Vagina (tissue), 2 donors: ENCODE measurements around the gene LOXL4. TPM values are rescaled to one million over a fixed set of nuclear protein-coding genes. Genes with fewer than 3 reads are reported as not detected.

Experiments
- DNase-seq, 2 donors: peaks; one replicate each; pipeline ENCODE4 v3.0.0-alpha.2; 2017; ENCODE audit errors: extremely low spot score in 2 of 2
- H3K27ac ChIP-seq: fragments of 200-600 bp; sonication (generic); one replicate; pipeline ENCODE4 v1.5.1; 2019
- H3K27me3 ChIP-seq: fragments of 200-600 bp; sonication (generic); one replicate; pipeline ENCODE4 v1.5.1; 2019
- H3K36me3 ChIP-seq, 2 donors: fragments of 200-600 bp; sonication (generic); one replicate each; pipeline ENCODE4 v1.5.1; 2017 to 2019
- H3K4me1 ChIP-seq: fragments of 200-600 bp; sonication (generic); one replicate; pipeline ENCODE4 v1.5.1; 2019
- H3K4me3 ChIP-seq, 2 donors: fragments of 200-600 bp; sonication (generic); 1 replicate in 1 of 2; 2 replicates in 1 of 2; pipeline ENCODE4 v1.5.1; 2016 to 2019
- H3K9me3 ChIP-seq: fragments of 200-600 bp; sonication (generic); one replicate; pipeline ENCODE4 v1.5.1; 2019
- POLR2A ChIP-seq, 2 donors: fragments of 450-650 bp; IDR thresholded peaks; one replicate each; pipeline ENCODE4 v1.6.1; 2017; ENCODE audit warnings: antibody characterized with exemption in 2 of 2, mild to moderate bottlenecking in 2 of 2, moderate library complexity in 2 of 2
- POLR2AphosphoS5 ChIP-seq, 2 donors: sonication (generic); formaldehyde crosslinking; IDR thresholded peaks; one replicate each; pipeline ENCODE4 v1.9.0; 2017; ENCODE audit warnings: antibody characterized with exemption in 2 of 2, mild to moderate bottlenecking in 2 of 2, low read depth in 1 of 2; ENCODE audit not compliant: insufficient read depth in 1 of 2
- intact Hi-C: fragments of 100-400 bp; cut with DNase I; formaldehyde crosslinking; loops from one replicate; pipeline ENCODE4 v1.15.1; 2023
- total RNA-seq: library from RNA; depleted of rRNA; stranded (reverse); fragments of >200 nt; gene quantifications from one replicate; pipeline ENCODE4 v1.2.3, GENCODE V29; 2016
- TF ChIP-seq, protein P1 (sequence below), 3 experiments: fragments of 450-650 bp in 2 of 3; fragments of 200-600 bp in 1 of 3; sonication (generic) in 1 of 3; IDR thresholded peaks; one replicate each; pipeline ENCODE4 v1.5.1; 2017 to 2019; ENCODE audit warnings: antibody characterized with exemption in 3 of 3, mild to moderate bottlenecking in 2 of 3, moderate library complexity in 2 of 3

Gene LOXL4
- total RNA-seq, 1 donor from 2014 or later, result 5.2 TPM

DNA sequence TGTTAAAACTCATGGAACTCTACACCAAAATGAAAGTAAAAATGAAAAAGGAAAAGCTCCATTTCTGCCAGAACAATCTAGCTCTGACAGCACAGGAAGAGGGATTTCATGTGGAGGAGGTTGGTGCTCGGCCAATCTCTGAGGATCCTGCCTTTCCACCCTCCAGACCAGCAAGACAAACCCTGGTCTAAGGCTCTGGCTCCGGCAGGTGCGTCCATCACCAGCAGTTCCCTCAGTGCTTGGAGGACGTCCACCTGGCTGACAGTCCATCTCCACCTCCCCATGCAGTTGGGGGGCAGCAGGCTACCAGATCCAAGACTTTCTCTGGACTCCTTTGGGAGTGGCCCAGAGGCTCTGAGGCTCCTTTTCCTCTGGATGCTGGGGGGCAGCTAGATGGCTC lies 25.0 kb upstream of the LOXL4 start:
- intact Hi-C loops, result no loop called here
- H3K4me3 ChIP-seq, result no peak overlapping the region
- peaks cover 21% of the 10 kb centered on the region for H3K4me1 ChIP-seq
- no peaks in the 10 kb centered on the region for H3K27me3 ChIP-seq
- H3K9me3 ChIP-seq, result no peaks in the 10 kb centered on the region
- no peaks in the 10 kb centered on the region for H3K36me3 ChIP-seq
- DNase-seq, result no peak
- H3K27ac ChIP-seq, result no peak overlapping the region
- TF ChIP-seq POLR2A (IDR thresholded peaks at IDR 0.05) (no peak), POLR2AphosphoS5 (IDR thresholded peaks at IDR 0.05; ENCODE audit: insufficient read depth in 1 of 2, low read depth in 1 of 2) (no peak)
- TF ChIP-seq, protein P1, sequence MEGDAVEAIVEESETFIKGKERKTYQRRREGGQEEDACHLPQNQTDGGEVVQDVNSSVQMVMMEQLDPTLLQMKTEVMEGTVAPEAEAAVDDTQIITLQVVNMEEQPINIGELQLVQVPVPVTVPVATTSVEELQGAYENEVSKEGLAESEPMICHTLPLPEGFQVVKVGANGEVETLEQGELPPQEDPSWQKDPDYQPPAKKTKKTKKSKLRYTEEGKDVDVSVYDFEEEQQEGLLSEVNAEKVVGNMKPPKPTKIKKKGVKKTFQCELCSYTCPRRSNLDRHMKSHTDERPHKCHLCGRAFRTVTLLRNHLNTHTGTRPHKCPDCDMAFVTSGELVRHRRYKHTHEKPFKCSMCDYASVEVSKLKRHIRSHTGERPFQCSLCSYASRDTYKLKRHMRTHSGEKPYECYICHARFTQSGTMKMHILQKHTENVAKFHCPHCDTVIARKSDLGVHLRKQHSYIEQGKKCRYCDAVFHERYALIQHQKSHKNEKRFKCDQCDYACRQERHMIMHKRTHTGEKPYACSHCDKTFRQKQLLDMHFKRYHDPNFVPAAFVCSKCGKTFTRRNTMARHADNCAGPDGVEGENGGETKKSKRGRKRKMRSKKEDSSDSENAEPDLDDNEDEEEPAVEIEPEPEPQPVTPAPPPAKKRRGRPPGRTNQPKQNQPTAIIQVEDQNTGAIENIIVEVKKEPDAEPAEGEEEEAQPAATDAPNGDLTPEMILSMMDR (IDR thresholded peaks at IDR 0.05), result no peak

DNA sequence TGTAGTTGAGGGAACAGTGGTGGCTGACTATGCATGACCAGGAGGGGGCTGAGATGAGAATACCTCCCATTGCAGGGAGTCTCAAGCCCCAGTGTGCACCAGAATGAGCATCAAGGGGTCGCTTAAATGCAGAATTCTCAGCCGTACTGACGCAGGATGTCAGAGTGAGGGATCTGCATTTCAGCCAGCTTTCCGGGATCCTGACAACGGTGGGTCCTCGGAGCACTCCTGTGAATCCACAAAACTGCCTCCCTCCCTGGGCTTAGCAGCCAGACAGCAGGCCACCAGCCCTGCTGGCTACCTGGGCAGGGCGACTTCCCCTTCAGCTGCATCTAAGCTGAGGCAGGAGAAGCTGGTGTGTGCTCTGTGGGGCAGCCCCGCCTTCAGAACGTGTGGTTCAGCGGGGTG lies 21.8 kb upstream of the LOXL4 start:
- Histone ChIP-seq H3K36me3 (no peaks in the 10 kb centered on the region), H3K9me3 (no peaks in the 10 kb centered on the region), H3K4me1 (peaks cover 14% of the 10 kb centered on the region), H3K27me3 (no peaks in the 10 kb centered on the region), H3K4me3 (no peak overlapping the region), H3K27ac (no peak overlapping the region)
- TF ChIP-seq POLR2AphosphoS5 (IDR thresholded peaks at IDR 0.05; ENCODE audit: insufficient read depth in 1 of 2, low read depth in 1 of 2), result no peak
- TF ChIP-seq POLR2A (IDR thresholded peaks at IDR 0.05), result no peak
- TF ChIP-seq, protein P1 (IDR thresholded peaks at IDR 0.05), result no peak
- no peak for DNase-seq
- intact Hi-C loops, result no loop called here

DNA sequence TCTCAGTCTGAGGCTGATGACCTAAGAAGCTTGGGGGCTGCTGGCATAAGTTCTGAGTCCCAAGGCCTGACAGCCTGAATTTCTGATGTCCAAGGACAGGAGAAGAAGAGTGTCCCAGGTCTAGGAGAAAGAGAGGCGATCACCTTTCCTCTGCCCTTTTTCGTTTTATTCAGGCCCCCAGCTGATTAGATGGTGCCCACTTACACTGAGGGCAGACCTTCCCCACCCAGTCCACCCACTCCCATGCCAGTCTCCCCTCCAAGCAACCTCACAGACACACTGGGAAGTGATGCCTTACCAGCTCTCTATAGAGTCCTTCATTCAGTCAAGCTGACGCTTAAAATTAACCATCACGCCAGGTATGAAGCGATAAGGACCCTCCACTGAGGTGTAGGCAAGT lies 19.3 kb upstream of the LOXL4 start:
- Histone ChIP-seq H3K27me3 (no peaks in the 10 kb centered on the region), H3K4me3 (no peak overlapping the region), H3K27ac (no peak overlapping the region), H3K36me3 (no peaks in the 10 kb centered on the region), H3K9me3 (no peaks in the 10 kb centered on the region), H3K4me1 (no peaks in the 10 kb centered on the region)
- intact Hi-C loops, result no loop called here
- TF ChIP-seq, protein P1 (IDR thresholded peaks at IDR 0.05), result no peak
- TF ChIP-seq POLR2A (IDR thresholded peaks at IDR 0.05) (no peak), POLR2AphosphoS5 (IDR thresholded peaks at IDR 0.05; ENCODE audit: insufficient read depth in 1 of 2, low read depth in 1 of 2) (no peak)
- no peak for DNase-seq

DNA sequence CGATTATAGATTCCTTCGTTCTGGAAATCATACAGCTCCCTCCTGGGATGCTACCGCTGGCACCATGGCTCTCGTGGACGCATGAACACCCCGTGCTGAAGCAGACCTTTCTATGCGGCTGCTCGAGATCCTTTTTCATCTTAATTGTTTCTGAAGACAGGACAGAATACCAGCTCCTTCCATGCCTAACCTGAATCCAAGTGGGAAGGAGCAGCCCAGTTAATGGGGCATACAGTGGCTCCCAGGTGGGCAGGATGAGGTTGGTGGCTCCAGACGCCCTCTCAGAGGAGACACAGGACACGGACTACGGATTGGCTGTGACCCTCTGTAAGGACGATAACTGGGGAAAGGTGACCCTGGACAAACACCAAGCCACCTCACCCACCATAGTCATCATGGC lies 18.4 kb upstream of the LOXL4 start:
- no peaks in the 10 kb centered on the region for H3K4me1 ChIP-seq
- intact Hi-C loops, result no loop called here
- H3K4me3 ChIP-seq, result no peak overlapping the region
- no peak for TF ChIP-seq POLR2A (IDR thresholded peaks at IDR 0.05)
- no peak for TF ChIP-seq POLR2AphosphoS5 (IDR thresholded peaks at IDR 0.05; ENCODE audit: insufficient read depth in 1 of 2, low read depth in 1 of 2)
- TF ChIP-seq, protein P1 (IDR thresholded peaks at IDR 0.05), result no peak
- no peak overlapping the region for H3K27ac ChIP-seq
- H3K9me3 ChIP-seq, result no peaks in the 10 kb centered on the region
- H3K36me3 ChIP-seq, result no peaks in the 10 kb centered on the region
- no peaks in the 10 kb centered on the region for H3K27me3 ChIP-seq
- DNase-seq, result no peak

DNA sequence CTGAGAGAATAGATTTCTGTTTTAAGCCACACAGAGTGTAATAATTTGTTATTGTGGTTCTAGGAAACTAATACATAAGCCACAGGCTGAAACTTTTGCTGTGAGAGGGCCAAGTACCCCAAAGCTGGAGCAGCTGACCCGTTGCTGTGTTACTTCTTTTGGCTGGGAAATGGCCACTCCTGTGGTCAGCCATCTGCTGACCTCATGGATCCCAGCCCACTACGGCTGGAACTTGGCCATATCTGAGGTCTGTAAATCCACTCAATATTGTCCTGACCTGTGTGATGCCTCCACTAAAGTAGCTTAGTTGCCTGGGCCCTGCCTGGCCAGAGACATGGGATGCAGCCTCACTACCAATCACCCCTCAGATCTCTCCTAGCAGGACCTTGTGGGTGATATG lies 17.4 kb upstream of the LOXL4 start:
- DNase-seq, result no peak
- intact Hi-C loops, result no loop called here
- H3K36me3 ChIP-seq, result no peaks in the 10 kb centered on the region
- H3K4me3 ChIP-seq, result no peak overlapping the region
- no peak for TF ChIP-seq POLR2A (IDR thresholded peaks at IDR 0.05)
- TF ChIP-seq POLR2AphosphoS5 (IDR thresholded peaks at IDR 0.05; ENCODE audit: insufficient read depth in 1 of 2, low read depth in 1 of 2), result no peak
- TF ChIP-seq, protein P1 (IDR thresholded peaks at IDR 0.05), result no peak
- no peaks in the 10 kb centered on the region for H3K9me3 ChIP-seq
- no peaks in the 10 kb centered on the region for H3K27me3 ChIP-seq
- H3K4me1 ChIP-seq, result no peaks in the 10 kb centered on the region
- H3K27ac ChIP-seq, result no peak overlapping the region
